HepG2 (cell line): ENCODE results near the gene TMEM236. TPM values are rescaled to one million over a fixed set of nuclear protein-coding genes. Genes with fewer than 3 reads are reported as not detected.

Experiments
- ATAC-seq: fragments of 200-7000 bp; cut with Tn5 transposase; 3 replicates; pipeline ENCODE4 v1.9.1; 2020; ENCODE audit warnings: mild to moderate bottlenecking, moderate library complexity
- BruUV-seq: library from RNA; stranded (reverse); fragments of 400-500 nt; replicated peaks from 2 replicates; lab custom pipeline; 2021; lab: Mats Ljungman, UMichigan
- CTCF ChIA-PET: fragments of 300-600 bp; formaldehyde crosslinking; extraction: SDS; loops from one replicate; lab custom pipeline; 2021; ENCODE audit warnings: low total read pairs, inconsistent platforms, low intra/inter-chr PET ratio; lab: Yijun Ruan, JAX
- POLR2A ChIA-PET: fragments of 350-600 bp; sonication (Branson Sonifier 250); formaldehyde crosslinking; loops from one replicate; lab custom pipeline; 2020; ENCODE audit warnings: antibody characterized with exemption, inconsistent platforms; lab: Yijun Ruan, JAX
- DNase-seq: peaks from one replicate; pipeline ENCODE4 v3.0.0-alpha.2; 2015; ENCODE audit warnings: low spot score
- FAIRE-seq: peaks from 3 replicates; lab custom pipeline; 2011; peaks lifted over from hg19 to GRCh38; lab: Jason Lieb, UNC
- H2AFZ ChIP-seq: one replicate; pipeline ENCODE4 v1.6.1; 2011; ENCODE audit warnings: low read length, inconsistent platforms
- H3K27ac ChIP-seq: fragments of 300-600 bp; 3 replicates; pipeline ENCODE4 v1.8.0; 2011; ENCODE audit warnings: mixed run types, mild to moderate bottlenecking, mixed read lengths, low read length, inconsistent platforms; ENCODE audit not compliant: insufficient read depth; ENCODE audit errors: extremely low read length
- H3K27me3 ChIP-seq, 2 experiments: fragments of 200-600 bp in 1 of 2; 2 replicates in 1 of 2; 3 replicates in 1 of 2; pipeline versions ENCODE4 v1.6.0 to v1.8.0; 2011; ENCODE audit warnings: low read length in 2 of 2, mild to moderate bottlenecking in 2 of 2, moderate library complexity in 2 of 2, inconsistent platforms in 1 of 2; ENCODE audit not compliant: insufficient read depth in 2 of 2, control insufficient read depth in 1 of 2
- H3K36me3 ChIP-seq, 2 experiments: fragments of 200-600 bp in 1 of 2; replicated peaks in 1 of 2; 2 replicates in 1 of 2; 3 replicates in 1 of 2; pipeline versions ENCODE4 v1.5.1 to v1.8.0; 2011; ENCODE audit warnings: low read length in 2 of 2, inconsistent platforms in 1 of 2; ENCODE audit not compliant: insufficient read depth in 2 of 2, control insufficient read depth in 1 of 2
- H3K4me1 ChIP-seq: 2 replicates; pipeline ENCODE4 v1.5.1; 2012; ENCODE audit warnings: low read length, inconsistent platforms; ENCODE audit not compliant: insufficient read depth
- H3K4me2 ChIP-seq: 2 replicates; pipeline ENCODE4 v1.6.0; 2011; ENCODE audit warnings: low read depth, low read length, inconsistent platforms
- H3K4me3 ChIP-seq, 3 experiments: fragments of 200-600 bp in 1 of 3; sonication (generic), shearing (Covaris generic) in 1 of 3; replicated peaks in 1 of 3; 2 replicates each; pipeline ENCODE4 v1.5.1; 2011 to 2016; ENCODE audit warnings: low read length in 3 of 3, inconsistent platforms in 2 of 3, low read depth in 2 of 3, mild to moderate bottlenecking in 2 of 3, control low read depth in 1 of 3, mixed read lengths in 1 of 3; ENCODE audit not compliant: insufficient read depth in 1 of 3
- H3K79me2 ChIP-seq: one replicate; pipeline ENCODE4 v1.6.1; 2011; ENCODE audit warnings: low read length, inconsistent platforms; ENCODE audit not compliant: insufficient read depth
- H3K9ac ChIP-seq: 2 replicates; pipeline ENCODE4 v1.6.0; 2011; ENCODE audit warnings: mild to moderate bottlenecking, low read depth, low read length, inconsistent platforms; ENCODE audit not compliant: insufficient read depth
- H3K9me3 ChIP-seq: 2 replicates; pipeline ENCODE4 v1.5.1; 2012; ENCODE audit warnings: mild to moderate bottlenecking, low read length
- H4K20me1 ChIP-seq: 2 replicates; pipeline ENCODE4 v1.6.0; 2011; ENCODE audit warnings: inconsistent platforms, mild to moderate bottlenecking, low read length, moderate library complexity; ENCODE audit not compliant: insufficient read depth
- ADNP ChIP-seq: sonication (generic); formaldehyde crosslinking; IDR thresholded peaks from 2 replicates; pipeline ENCODE4 v1.4.0; 2020; ENCODE audit warnings: missing genetic modification reagents
- FOSL2 ChIP-seq: sonication (generic); formaldehyde crosslinking; IDR thresholded peaks from 2 replicates; pipeline ENCODE4 v1.4.0; 2020; ENCODE audit warnings: missing genetic modification reagents
- HHEX ChIP-seq: IDR thresholded peaks from 2 replicates; pipeline ENCODE4 v1.6.1; 2016; ENCODE audit warnings: control low read depth
- PHF21A ChIP-seq: sonication (generic); formaldehyde crosslinking; IDR thresholded peaks from 2 replicates; pipeline ENCODE4 v1.5.0; 2020; ENCODE audit warnings: mild to moderate bottlenecking, missing genetic modification reagents
- PHF5A ChIP-seq: IDR thresholded peaks from one replicate; pipeline ENCODE4 v1.6.1; 2018; ENCODE audit warnings: low read depth, missing genetic modification reagents; ENCODE audit not compliant: unreplicated experiment
- POLR2G ChIP-seq: fragments of 200-400 bp; formaldehyde crosslinking; IDR thresholded peaks from 2 replicates; pipeline ENCODE4 v1.6.1; 2018; ENCODE audit warnings: mild to moderate bottlenecking, low read depth, low read length, moderate library complexity
- SNRNP70 ChIP-seq: fragments of 200-400 bp; formaldehyde crosslinking; IDR thresholded peaks from 2 replicates; pipeline ENCODE4 v1.6.1; 2017; ENCODE audit warnings: mild to moderate bottlenecking, low read depth, low read length, moderate library complexity
- ZNF12 ChIP-seq: sonication (generic); formaldehyde crosslinking; IDR thresholded peaks from 2 replicates; pipeline ENCODE4 v1.5.0; 2020; ENCODE audit warnings: missing genetic modification reagents
- ZNF337 ChIP-seq: sonication (generic); formaldehyde crosslinking; IDR thresholded peaks from 2 replicates; pipeline ENCODE4 v1.5.1; 2020; ENCODE audit warnings: missing genetic modification reagents, low read depth, mild to moderate bottlenecking, borderline replicate concordance
- ZNF512 ChIP-seq: sonication (generic); formaldehyde crosslinking; IDR thresholded peaks from 2 replicates; pipeline ENCODE4 v1.4.0; 2020; ENCODE audit warnings: mild to moderate bottlenecking, missing genetic modification reagents
- ZNF629 ChIP-seq: sonication (generic); formaldehyde crosslinking; conservative IDR thresholded peaks from 2 replicates; pipeline ENCODE4 v1.5.0; 2020; ENCODE audit warnings: missing genetic modification reagents
- WGBS: methylation state at CpG from one replicate; pipeline ENCODE4 v1.1.6; 2017; ENCODE audit warnings: low lambda C conversion rate; 5-methylcytosine and 5-hydroxymethylcytosine counted together
- in situ Hi-C: cut with HindIII; loops from 2 replicates; pipeline ENCODE4 v1.10.0; 2017; ENCODE audit warnings: low pct_unique_long_range_greater_than_20kb; ENCODE audit not compliant: extremely low pct_ligation_motif_present
- intact Hi-C: fragments of 100-400 bp; cut with micrococcal nuclease; formaldehyde crosslinking; loops from one replicate; pipeline ENCODE4 v1.10.0; 2022; ENCODE audit not compliant: unreplicated experiment
- polyA plus RNA-seq, 8 experiments: library from polyadenylated mRNA; depleted of rRNA in 3 of 8; stranded (reverse) in 7 of 8; unstranded in 1 of 8; fragments of >200 nt; fragmentation: Illumina TruSeq in 4 of 8; extraction: Trizol in 4 of 8; gene quantifications; 2 replicates each; pipeline versions ENCODE4 v1.2.1 to v1.2.3, GENCODE V29; 2011 to 2016; ENCODE audit warnings: low read depth in 4 of 8, missing spikeins in 1 of 8, mixed read lengths in 1 of 8; ENCODE audit not compliant: insufficient read depth in 1 of 8
- total RNA-seq, 5 experiments: library from RNA; depleted of rRNA; stranded (reverse); fragments of >200 nt; fragmentation: Illumina TruSeq; extraction: Trizol; gene quantifications; 2 replicates each; pipeline ENCODE4 v1.2.3, GENCODE V29; 2016; ENCODE audit warnings: low read depth in 1 of 5

The TMEM236 gene
- total and polyA plus RNA-seq, 2 of the 13 experiments (the other 11 are each of a cell fraction or from before 2014, with no cell fraction given): 0.04 to 0.08 TPM

DNA sequence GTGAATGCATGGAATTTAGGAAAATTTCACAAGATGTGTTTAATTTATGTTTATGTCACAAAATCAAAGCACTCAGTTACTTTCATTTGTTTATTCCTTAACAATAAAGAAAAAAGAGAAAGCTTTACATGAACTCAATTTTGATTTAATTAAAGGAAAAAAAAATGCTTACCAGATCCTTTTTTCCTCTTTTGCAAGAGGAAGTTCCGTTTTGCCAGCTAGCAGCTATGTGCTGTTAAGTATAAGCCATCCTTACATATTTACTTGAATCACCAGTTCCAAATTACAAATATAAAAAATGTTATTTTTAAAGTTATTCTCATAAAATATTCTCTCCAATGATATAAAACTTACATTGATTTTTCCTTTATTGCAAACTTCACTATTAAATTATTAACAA, 69.9 kb downstream of the TMEM236 start:
- 2% methylated on average over 1 of the region's 1 CpG for WGBS
- intact Hi-C loops: no loop called here
- Histone ChIP-seq H3K36me3 (no peaks in the 10 kb centered on the region), H3K9ac (no peak overlapping the region), H3K79me2 (no peaks in the 10 kb centered on the region), H2AFZ (no peak overlapping the region), H3K9me3 (no peaks in the 10 kb centered on the region), H3K4me1 (no peaks in the 10 kb centered on the region), H3K4me2 (no peak overlapping the region), H3K27me3 (peaks cover 0 to 8% of the 10 kb centered on the region in 2 experiments; a peak in 3 of 5 replicates), H4K20me1 (no peaks in the 10 kb centered on the region), H3K4me3 (no peak overlapping the region), H3K27ac (no peak overlapping the region)
- CTCF ChIA-PET: no interaction called here
- no peak for TF ChIP-seq HHEX
- TF ChIP-seq ADNP (CRISPR knock-in tag): no peak
- TF ChIP-seq SNRNP70: no peak
- TF ChIP-seq ZNF629: no peak
- TF ChIP-seq ZNF512: no peak
- no peak for TF ChIP-seq POLR2G
- no peak for TF ChIP-seq ZNF12 (CRISPR knock-in tag)
- no peak for TF ChIP-seq FOSL2 (CRISPR knock-in tag)
- TF ChIP-seq PHF21A: no peak
- TF ChIP-seq ZNF337 (CRISPR knock-in tag): no peak
- no peak for TF ChIP-seq PHF5A (CRISPR knock-in tag)
- FAIRE-seq: no peak
- no peak for ATAC-seq
- no peak for DNase-seq
- in situ Hi-C loops: no loop called here
- POLR2A ChIA-PET: no interaction called here
- no TSS peak for BruUV-seq
